Coronary artery (tissue), 2 donors: ENCODE data around the gene AUTS2.

Source experiments
- DNase-seq: peaks from one replicate; pipeline ENCODE4 v3.0.0-alpha.2; 2017; ENCODE audit warnings: low spot score
- H3K27ac ChIP-seq, 2 donors: fragments of 200-600 bp; sonication (generic); one replicate each; pipeline ENCODE4 v1.5.1; 2016 to 2019
- H3K4me3 ChIP-seq: fragments of 200-600 bp; sonication (generic); 2 replicates; pipeline ENCODE4 v1.5.1; 2016; ENCODE audit warnings: mild to moderate bottlenecking, moderate library complexity
- TF ChIP-seq, protein P1 (sequence below): fragments of 200-600 bp; sonication (generic); IDR thresholded peaks from one replicate; pipeline ENCODE4 v1.5.1; 2019; ENCODE audit warnings: antibody characterized with exemption

The AUTS2 gene

DNA sequence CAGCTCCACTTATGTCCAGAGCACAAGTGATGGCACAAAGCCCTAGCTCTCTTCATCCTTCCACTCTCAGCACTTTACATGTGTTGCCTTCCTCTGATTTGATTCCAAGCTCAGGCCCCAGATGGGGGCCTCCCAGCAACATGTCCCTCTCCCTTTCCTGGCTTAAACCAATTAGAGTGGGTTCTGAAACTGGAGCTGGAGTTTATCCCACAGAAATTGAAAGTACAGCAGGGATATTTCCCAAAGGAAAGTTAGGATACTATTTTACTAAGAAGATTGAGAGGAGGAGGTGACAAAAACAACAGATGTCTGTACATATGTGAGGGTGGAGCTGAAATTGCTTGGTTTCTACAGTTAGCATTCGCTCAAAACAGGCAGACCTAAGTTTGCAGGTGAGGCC lies 724.6 kb downstream of the AUTS2 start:
- Histone ChIP-seq H3K4me3 (no peak overlapping the region), H3K27ac (no peak overlapping the region)
- no peak for DNase-seq
- TF ChIP-seq, protein P1, sequence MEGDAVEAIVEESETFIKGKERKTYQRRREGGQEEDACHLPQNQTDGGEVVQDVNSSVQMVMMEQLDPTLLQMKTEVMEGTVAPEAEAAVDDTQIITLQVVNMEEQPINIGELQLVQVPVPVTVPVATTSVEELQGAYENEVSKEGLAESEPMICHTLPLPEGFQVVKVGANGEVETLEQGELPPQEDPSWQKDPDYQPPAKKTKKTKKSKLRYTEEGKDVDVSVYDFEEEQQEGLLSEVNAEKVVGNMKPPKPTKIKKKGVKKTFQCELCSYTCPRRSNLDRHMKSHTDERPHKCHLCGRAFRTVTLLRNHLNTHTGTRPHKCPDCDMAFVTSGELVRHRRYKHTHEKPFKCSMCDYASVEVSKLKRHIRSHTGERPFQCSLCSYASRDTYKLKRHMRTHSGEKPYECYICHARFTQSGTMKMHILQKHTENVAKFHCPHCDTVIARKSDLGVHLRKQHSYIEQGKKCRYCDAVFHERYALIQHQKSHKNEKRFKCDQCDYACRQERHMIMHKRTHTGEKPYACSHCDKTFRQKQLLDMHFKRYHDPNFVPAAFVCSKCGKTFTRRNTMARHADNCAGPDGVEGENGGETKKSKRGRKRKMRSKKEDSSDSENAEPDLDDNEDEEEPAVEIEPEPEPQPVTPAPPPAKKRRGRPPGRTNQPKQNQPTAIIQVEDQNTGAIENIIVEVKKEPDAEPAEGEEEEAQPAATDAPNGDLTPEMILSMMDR, result no peak

DNA sequence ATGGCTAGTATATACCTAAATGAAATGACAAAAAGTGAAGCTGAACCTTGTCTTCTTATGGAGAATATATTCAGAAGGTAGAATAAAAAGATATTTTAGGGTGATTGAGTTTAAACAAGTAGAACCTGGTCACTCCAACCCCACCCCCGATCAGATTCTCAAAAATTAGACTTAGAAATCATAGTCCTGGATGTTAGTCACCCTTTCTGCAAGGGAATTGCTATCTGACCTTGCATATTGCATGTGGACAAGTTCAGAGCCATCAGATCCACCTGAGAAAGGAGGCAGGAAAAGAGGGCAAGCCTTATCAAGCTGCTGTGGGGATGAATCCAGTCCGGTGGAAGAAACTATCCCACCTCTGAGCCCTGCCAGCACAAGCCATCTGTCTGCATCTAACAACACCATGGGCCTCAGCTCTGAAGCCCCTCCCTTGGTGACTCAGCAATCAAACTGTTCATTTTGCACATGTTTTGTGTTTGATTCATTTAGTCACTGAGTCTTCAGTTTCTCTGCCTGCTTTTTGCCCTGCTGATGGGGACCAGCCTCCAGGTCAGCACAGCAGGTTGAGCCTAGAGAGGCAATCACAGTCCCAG lies 727.3 kb downstream of the AUTS2 start:
- no peak overlapping the region for H3K4me3 ChIP-seq
- DNase-seq, result no peak
- H3K27ac ChIP-seq, result no peak overlapping the region
- TF ChIP-seq, protein P1, result no peak

DNA sequence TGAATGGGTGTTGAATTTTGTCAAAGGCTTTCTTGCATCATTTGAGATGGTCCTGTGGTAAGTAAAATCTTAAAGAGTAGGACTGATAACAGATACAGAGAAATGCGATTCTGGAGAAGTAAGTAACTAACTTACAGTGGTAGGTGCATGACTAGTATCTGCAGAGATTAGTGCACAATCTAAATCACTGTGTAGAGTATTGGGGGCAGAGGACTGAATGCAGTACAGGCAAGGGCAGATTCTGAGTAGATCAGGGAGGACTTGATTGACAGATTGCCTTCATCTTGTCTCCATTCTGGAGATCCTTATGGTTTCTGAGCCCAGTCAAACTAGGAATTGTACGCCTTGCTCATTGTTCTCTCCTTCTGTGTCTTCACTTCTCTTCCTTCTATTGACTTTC lies 736.0 kb downstream of the AUTS2 start:
- TF ChIP-seq, protein P1, result no peak
- Histone ChIP-seq H3K4me3 (no peak overlapping the region), H3K27ac (no peak overlapping the region)
- DNase-seq, result no peak

DNA sequence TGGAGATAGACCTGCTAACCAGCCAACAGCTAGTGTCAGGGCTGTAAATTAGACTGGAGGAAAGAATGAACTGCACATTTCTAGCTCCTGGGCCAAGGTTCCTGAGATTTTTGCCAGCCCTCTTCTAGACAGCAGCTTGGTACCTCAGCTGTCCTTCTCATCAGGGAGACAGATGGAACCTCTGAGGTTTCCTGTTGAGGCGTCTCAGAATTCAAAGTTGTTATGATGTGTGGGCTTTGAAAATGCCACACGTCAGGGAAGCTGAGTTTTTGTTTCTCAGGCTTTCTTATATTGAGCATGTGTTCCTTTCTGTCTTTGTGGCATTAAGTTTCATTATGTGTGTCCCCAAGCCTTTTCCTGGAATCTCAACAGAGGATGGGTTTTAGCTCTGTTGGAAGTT lies 736.6 kb downstream of the AUTS2 start:
- TF ChIP-seq, protein P1, result no peak

DNA sequence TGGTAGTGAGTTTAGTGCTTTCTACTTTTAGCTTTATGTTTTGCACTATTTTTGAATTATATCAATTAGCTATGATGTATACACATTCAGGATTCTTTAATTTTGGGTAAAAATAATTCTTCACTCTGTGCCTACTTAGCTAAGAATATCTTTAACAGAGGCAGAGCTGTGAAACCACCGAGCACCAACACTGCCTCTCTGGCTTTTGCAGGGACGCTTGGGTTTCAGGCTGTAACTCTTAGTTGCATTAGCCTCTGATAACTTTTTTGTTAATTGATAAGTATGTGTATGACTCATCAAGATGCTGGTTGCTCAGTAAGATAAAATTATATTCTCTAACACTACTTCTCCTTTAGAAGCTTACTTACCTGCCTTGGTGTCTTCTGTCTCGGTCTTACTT lies 738.3 kb downstream of the AUTS2 start:
- TF ChIP-seq, protein P1, result no peak
- DNase-seq, result no peak
- Histone ChIP-seq H3K27ac (no peak overlapping the region), H3K4me3 (no peak overlapping the region)

More for the DNA sequence above, 736.6 kb downstream of the AUTS2 start:
- no peak overlapping the region for H3K4me3 ChIP-seq
- H3K27ac ChIP-seq, result no peak overlapping the region
- DNase-seq, result no peak

DNA sequence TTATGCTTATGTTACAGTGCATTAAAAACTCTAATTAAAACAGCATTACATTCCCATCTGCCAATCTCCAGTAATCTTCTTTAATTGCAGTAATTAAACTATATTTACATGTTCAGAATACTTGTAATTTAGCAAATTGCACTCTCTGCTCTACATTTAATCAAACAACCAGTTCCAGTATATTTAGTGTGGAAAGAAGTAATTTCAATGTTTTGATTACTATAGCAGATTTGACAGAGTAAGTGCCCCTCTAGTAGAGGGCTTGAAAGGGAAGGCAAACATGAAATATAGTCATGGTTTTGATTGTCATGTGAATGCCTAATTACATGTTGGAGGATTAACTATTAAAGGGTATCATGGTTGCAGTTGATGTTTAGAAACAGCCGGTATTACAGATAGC lies 739.7 kb downstream of the AUTS2 start:
- no peak overlapping the region for H3K4me3 ChIP-seq
- H3K27ac ChIP-seq, result no peak overlapping the region
- DNase-seq, result no peak
- TF ChIP-seq, protein P1, result no peak

DNA sequence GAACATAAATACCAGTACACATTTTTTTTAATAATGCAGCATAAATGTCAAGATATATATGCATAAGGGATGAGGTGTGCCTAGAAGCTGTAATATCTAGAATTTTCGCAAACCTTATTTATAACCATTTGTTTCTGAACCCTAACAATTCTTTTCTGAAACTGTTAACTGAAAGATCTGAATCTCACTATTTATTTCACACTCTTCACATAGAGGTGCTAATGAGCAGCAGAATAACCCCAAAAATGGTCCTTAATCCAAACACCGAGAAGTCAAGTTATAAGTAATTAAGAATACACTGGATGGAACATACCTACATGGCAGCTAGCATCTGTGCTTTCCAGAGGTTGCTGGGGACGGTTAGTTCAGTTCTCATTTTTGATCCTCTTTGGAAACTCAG lies 742.0 kb downstream of the AUTS2 start:
- no peak overlapping the region for H3K4me3 ChIP-seq
- DNase-seq, result no peak
- H3K27ac ChIP-seq, result no peak overlapping the region
- TF ChIP-seq, protein P1, result no peak
